Smooth muscle cell (in vitro differentiated cells): ENCODE results near the gene IKBKE. TPM values are rescaled to one million over a fixed set of nuclear protein-coding genes. Genes with fewer than 3 reads are reported as not detected.

Experiments
- DNase-seq: peaks from one replicate; lab custom pipeline; 2025; ENCODE audit not compliant: unreplicated experiment; lab: John Stamatoyannopoulos, UW
- H2AFZ ChIP-seq: fragments of 200-600 bp; sonication (generic); 2 replicates; pipeline ENCODE4 v1.6.0; 2016; ENCODE audit warnings: antibody characterized with exemption, low read depth, mild to moderate bottlenecking
- H3F3A ChIP-seq: fragments of 200-600 bp; sonication (generic); 2 replicates; pipeline ENCODE4 v1.6.0; 2017; ENCODE audit warnings: antibody characterized with exemption, low read depth
- H3K27ac ChIP-seq: fragments of 200-600 bp; sonication (generic); 2 replicates; pipeline ENCODE4 v1.5.1; 2016; ENCODE audit warnings: low read depth, mild to moderate bottlenecking
- H3K27me3 ChIP-seq: fragments of 200-600 bp; sonication (generic); 2 replicates; pipeline ENCODE4 v1.6.1; 2016; ENCODE audit warnings: low read depth, mild to moderate bottlenecking
- H3K36me3 ChIP-seq: fragments of 200-600 bp; sonication (generic); 2 replicates; pipeline ENCODE4 v1.5.1; 2016; ENCODE audit warnings: low read depth
- H3K4me1 ChIP-seq: fragments of 200-600 bp; sonication (generic); 2 replicates; pipeline ENCODE4 v1.5.1; 2016; ENCODE audit warnings: low read depth
- H3K4me2 ChIP-seq: fragments of 200-600 bp; sonication (generic); 2 replicates; pipeline ENCODE4 v1.6.0; 2016; ENCODE audit warnings: mild to moderate bottlenecking
- H3K4me3 ChIP-seq: fragments of 200-600 bp; sonication (generic); 2 replicates; pipeline ENCODE4 v1.5.1; 2016; ENCODE audit warnings: mild to moderate bottlenecking
- H3K79me2 ChIP-seq: fragments of 200-600 bp; sonication (generic); 2 replicates; pipeline ENCODE4 v1.6.0; 2016; ENCODE audit warnings: low read depth, mild to moderate bottlenecking
- H3K9ac ChIP-seq: fragments of 200-600 bp; sonication (generic); 2 replicates; pipeline ENCODE4 v1.6.0; 2016; ENCODE audit warnings: low read depth
- H3K9me3 ChIP-seq: fragments of 200-600 bp; sonication (generic); replicated peaks from 2 replicates; pipeline ENCODE4 v1.5.1; 2016; ENCODE audit warnings: low read depth
- H4K20me1 ChIP-seq: fragments of 200-600 bp; sonication (generic); 2 replicates; pipeline ENCODE4 v1.6.0; 2016; ENCODE audit warnings: low read depth
- CTCF ChIP-seq: fragments of 200-600 bp; sonication (generic); IDR thresholded peaks from 2 replicates; pipeline ENCODE4 v1.5.1; 2017; ENCODE audit warnings: borderline replicate concordance, mild to moderate bottlenecking, antibody characterized with exemption; ENCODE audit not compliant: insufficient read depth, poor library complexity, severe bottlenecking
- WGBS: methylation state at CpG from one replicate; pipeline ENCODE4 v1.1.7; 2016; ENCODE audit warnings: low lambda C conversion rate; 5-methylcytosine and 5-hydroxymethylcytosine counted together
- polyA plus RNA-seq: library from polyadenylated mRNA; unstranded; fragments of >200 nt; fragmentation: Nextera tagmentation; extraction: Ambion mirVana; gene quantifications from 2 replicates; pipeline ENCODE4 v1.2.1, GENCODE V29; 2016
- total RNA-seq: library from RNA; depleted of rRNA; stranded (reverse); fragments of >200 nt; gene quantifications from 2 replicates; pipeline ENCODE4 v1.2.3, GENCODE V29; 2014

IKBKE gene
- total and polyA plus RNA-seq, 2 experiments from 2014 or later, result 4.0 to 9.7 TPM

- Histone ChIP-seq H3K4me3 (no peak overlapping the region), H3K4me2 (no peak overlapping the region), H3K9ac (no peak overlapping the region), H3K79me2 (no peaks in the 10 kb centered on the region), H3K9me3 (no peaks in the 10 kb centered on the region), H3K36me3 (no peaks in the 10 kb centered on the region), H2AFZ (no peak overlapping the region), H3K4me1 (no peaks in the 10 kb centered on the region), H3K27me3 (no peaks in the 10 kb centered on the region), H4K20me1 (no peaks in the 10 kb centered on the region), H3K27ac (no peak overlapping the region), H3F3A (no peaks in the 10 kb centered on the region)
- DNase-seq, result no peak
- no peak for TF ChIP-seq CTCF
- 58% methylated on average over 4 of the region's 4 CpGs for WGBS
Observed at GRCh38 chr1:206537141-206537540, 66.9 kb downstream of the IKBKE start.

GRCh38 chr1:206538086-206538770 lies 68.0 kb downstream of the IKBKE start:
- no peak overlapping the region for H2AFZ ChIP-seq
- no peak overlapping the region for H3K27ac ChIP-seq
- TF ChIP-seq CTCF, result no peak
- no peak overlapping the region for H3K4me3 ChIP-seq
- H3K4me2 ChIP-seq, result no peak overlapping the region
- H3K9me3 ChIP-seq, result no peaks in the 10 kb centered on the region
- H3K9ac ChIP-seq, result no peak overlapping the region
- 88% methylated on average over 6 of the region's 6 CpGs for WGBS
- H3F3A ChIP-seq, result no peaks in the 10 kb centered on the region
- no peaks in the 10 kb centered on the region for H3K36me3 ChIP-seq
- DNase-seq, result no peak
- no peaks in the 10 kb centered on the region for H3K27me3 ChIP-seq
- H3K4me1 ChIP-seq, result no peaks in the 10 kb centered on the region
- H3K79me2 ChIP-seq, result no peaks in the 10 kb centered on the region
- no peaks in the 10 kb centered on the region for H4K20me1 ChIP-seq

- no peak overlapping the region for H3K9ac ChIP-seq
- H3K36me3 ChIP-seq, result no peaks in the 10 kb centered on the region
- no peak overlapping the region for H3K4me3 ChIP-seq
- H3K27ac ChIP-seq, result no peak overlapping the region
- no peaks in the 10 kb centered on the region for H3K4me1 ChIP-seq
- no peaks in the 10 kb centered on the region for H4K20me1 ChIP-seq
- no peaks in the 10 kb centered on the region for H3F3A ChIP-seq
- WGBS, result 93% methylated on average over 10 of the region's 10 CpGs
- H3K4me2 ChIP-seq, result no peak overlapping the region
- no peaks in the 10 kb centered on the region for H3K79me2 ChIP-seq
- H3K9me3 ChIP-seq, result no peaks in the 10 kb centered on the region
- H3K27me3 ChIP-seq, result no peaks in the 10 kb centered on the region
- no peak overlapping the region for H2AFZ ChIP-seq
- no peak for DNase-seq
- no peak for TF ChIP-seq CTCF
Observed at GRCh38 chr1:206538901-206539640, 68.8 kb downstream of the IKBKE start.
